HG02798 (cell line): ENCODE results near the gene LRRC53.

Experiments
- ATAC-seq: cut with Tn5 transposase; IDR thresholded peaks from one replicate; pipeline ENCODE4 v1.9.1; 2021; ENCODE audit warnings: mild to moderate bottlenecking; ENCODE audit not compliant: unreplicated experiment, poor library complexity

The LRRC53 gene

GRCh38 chr1:74502432-74502831 lies 10.0 kb downstream of the LRRC53 start:
- no peak for ATAC-seq

- no peak for ATAC-seq
Measured at GRCh38 chr1:74498901-74499300, 13.5 kb downstream of the LRRC53 start.

GRCh38 chr1:74496669-74497068 lies 15.7 kb downstream of the LRRC53 start:
- ATAC-seq: no peak

GRCh38 chr1:74486036-74486435 lies 26.4 kb downstream of the LRRC53 start:
- no peak for ATAC-seq

GRCh38 chr1:74485622-74486021 lies 26.8 kb downstream of the LRRC53 start:
- ATAC-seq: no peak

GRCh38 chr1:74481607-74482006 lies 30.8 kb downstream of the LRRC53 start:
- ATAC-seq: no peak

GRCh38 chr1:74480068-74480467 lies 32.3 kb downstream of the LRRC53 start:
- ATAC-seq: no peak

GRCh38 chr1:74478979-74479378 lies 33.4 kb downstream of the LRRC53 start:
- ATAC-seq: no peak

- no peak for ATAC-seq
Measured at GRCh38 chr1:74474585-74474984, 37.8 kb downstream of the LRRC53 start.

- ATAC-seq: no peak
Measured at GRCh38 chr1:74471470-74471869, 40.9 kb downstream of the LRRC53 start.

GRCh38 chr1:74470936-74471335 lies 41.5 kb downstream of the LRRC53 start:
- no peak for ATAC-seq

- ATAC-seq: no peak
Measured at GRCh38 chr1:74470251-74470650, 42.2 kb downstream of the LRRC53 start.

- ATAC-seq: peak; percentile 61
Measured at GRCh38 chr1:74468982-74469603, 43.3 kb downstream of the LRRC53 start.

- ATAC-seq: no peak
Measured at GRCh38 chr1:74467786-74468377, 44.5 kb downstream of the LRRC53 start.

GRCh38 chr1:74465193-74465681 lies 47.2 kb downstream of the LRRC53 start:
- no peak for ATAC-seq

- no peak for ATAC-seq
Measured at GRCh38 chr1:74464037-74464436, 48.4 kb downstream of the LRRC53 start.

GRCh38 chr1:74463333-74463988 lies 49.0 kb downstream of the LRRC53 start:
- ATAC-seq: peak; percentile 77

GRCh38 chr1:74457253-74457652 lies 55.2 kb downstream of the LRRC53 start:
- ATAC-seq: no peak

- ATAC-seq: no peak
Measured at GRCh38 chr1:74455390-74455789, 57.0 kb downstream of the LRRC53 start.

- no peak for ATAC-seq
Measured at GRCh38 chr1:74453277-74453676, 59.1 kb downstream of the LRRC53 start.

- ATAC-seq: no peak
Measured at GRCh38 chr1:74452035-74452434, 60.4 kb downstream of the LRRC53 start.

- no peak for ATAC-seq
Measured at GRCh38 chr1:74437035-74437434, 75.4 kb downstream of the LRRC53 start.
